NOMO-1 treated with DMSO at 0.1 percent for 48 hours (cell line): ENCODE measurements around the gene NT5C2.

Source experiments
- DNase-seq: peaks from one replicate; lab custom pipeline; 2025; ENCODE audit not compliant: unreplicated experiment; lab: John Stamatoyannopoulos, UW

The NT5C2 gene

DNA sequence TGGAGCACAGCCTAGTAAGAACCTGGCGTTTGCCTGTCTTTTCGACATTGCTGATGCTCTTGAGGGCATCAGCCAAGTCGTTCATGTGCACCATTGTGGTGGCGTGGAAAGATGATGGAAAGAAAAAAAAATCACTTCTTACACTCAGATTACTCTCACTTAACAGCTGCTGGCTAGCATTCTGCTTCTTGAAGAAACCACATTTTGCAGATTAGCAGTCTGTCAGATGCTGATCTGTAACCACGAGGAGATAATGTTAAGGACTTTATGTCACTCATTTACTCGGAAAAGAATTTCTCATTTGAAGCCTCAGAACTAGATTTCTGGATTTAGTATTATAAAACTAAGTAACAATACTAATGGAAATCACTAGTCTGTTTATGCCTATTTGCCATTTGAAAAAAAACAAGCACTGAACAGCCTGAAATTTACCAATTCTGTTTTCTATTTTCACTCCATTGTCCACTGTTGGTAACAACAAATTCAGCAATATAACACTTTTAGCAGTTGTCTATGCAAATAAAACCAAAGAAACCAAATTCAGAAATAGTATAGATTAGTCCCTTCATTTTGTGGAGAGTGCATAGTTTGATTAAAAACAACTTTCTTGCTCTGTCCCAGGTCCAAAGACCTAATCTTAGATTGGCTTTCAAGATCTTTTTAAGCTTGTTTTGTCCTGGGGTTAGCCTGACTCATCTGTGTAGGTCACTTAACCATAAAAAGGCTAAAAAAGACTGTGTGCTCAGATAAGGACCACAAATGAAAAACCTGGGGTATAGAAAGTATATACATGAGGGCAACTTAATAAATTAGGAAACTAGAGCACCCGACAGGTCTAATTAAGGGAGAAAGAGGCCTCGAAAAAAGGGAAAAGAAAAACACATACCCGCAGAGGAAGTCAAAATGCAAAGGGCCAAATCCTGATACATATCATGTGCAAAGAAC, 67.5 kb downstream of the NT5C2 start:
- no peak for DNase-seq

- DNase-seq = no peak
Measured at GRCh38 chr10:103124420-103125096, 68.5 kb downstream of the NT5C2 start.

- DNase-seq = no peak
Measured at GRCh38 chr10:103123282-103124024, 69.6 kb downstream of the NT5C2 start.

- DNase-seq = no peak
Measured at GRCh38 chr10:103120977-103121735, 71.9 kb downstream of the NT5C2 start.

DNA sequence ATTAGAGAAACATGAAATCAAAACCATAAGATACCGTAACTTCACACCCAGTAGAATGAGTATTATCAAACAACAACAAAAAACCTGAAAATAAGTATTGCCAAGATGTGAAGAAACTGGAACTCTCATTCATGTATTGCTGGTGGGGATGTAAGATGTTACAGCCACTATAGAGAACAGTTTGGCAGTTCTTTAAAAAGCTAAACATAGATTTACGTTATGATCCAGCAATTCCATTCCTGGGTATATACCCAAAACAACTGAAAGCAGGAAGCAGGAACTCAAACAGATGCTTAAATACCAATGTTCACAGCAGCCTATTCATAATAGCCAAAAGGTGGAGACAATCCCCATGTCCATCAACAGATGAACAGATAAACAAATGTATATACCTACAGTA, 72.5 kb downstream of the NT5C2 start:
- DNase-seq = no peak

- no peak for DNase-seq
Measured at GRCh38 chr10:103117247-103117646, 75.8 kb downstream of the NT5C2 start.

DNA sequence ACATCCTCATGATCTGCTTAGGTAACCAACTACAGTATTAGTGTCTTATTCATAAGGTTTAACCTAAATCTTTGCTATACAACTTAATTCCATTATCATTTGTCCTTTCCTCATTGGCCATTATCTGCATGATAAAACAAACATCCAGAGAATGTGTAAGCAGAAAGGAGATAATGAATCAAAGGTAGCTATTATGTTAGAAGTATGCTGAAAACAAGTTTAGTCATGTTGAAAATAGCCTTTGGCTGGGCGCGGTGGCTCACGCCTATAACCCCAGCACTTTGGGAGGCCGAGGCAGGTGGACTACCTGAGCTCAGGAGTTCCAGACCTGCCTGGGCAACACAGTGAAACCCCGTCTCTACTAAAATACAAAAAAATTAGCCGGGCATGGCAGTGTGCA, 78.2 kb downstream of the NT5C2 start:
- no peak for DNase-seq

DNA sequence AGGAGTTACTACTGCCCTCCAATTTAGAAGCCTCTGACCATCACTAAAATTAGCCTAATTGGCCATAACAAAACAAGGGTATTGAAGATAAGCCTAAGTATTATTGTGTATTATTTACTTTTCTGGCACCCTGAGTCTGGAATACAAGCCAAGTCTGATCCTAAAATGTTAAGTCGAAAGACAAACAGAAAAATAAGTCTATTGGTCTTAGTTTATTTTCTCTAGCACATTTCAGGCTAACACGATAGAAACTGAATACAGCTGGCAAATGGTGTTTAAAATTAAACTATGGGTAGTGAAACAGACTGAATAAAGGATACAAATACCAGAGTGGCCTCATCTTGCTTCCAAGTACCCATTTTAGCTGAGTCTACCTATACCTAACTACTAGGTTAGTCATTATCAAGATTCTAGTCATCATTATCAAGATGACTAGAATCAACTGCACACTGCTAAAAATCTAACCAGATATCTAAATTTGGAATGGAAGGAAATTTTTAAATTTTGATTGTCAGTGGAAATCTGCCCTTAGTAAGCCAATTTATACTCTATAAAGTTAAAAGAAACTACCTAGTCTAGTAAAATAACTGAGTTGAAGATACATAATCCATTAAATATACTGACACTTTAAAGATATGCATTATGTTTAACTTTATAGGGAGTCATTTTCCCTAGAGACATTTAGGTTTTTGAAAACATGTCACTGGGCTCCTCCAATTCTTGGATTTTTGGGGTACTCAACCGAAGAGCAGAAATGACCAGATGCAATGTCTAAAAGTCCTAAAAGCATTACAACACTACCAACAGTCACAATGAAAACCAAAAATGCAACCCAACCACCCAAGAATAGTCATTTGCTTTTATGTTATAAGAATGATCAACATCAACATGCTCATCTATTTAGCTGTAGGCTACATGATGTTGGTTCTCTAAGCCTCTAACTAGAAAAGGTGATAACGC, 80.9 kb downstream of the NT5C2 start:
- DNase-seq = no peak

- DNase-seq = peak; percentile 29
Measured at GRCh38 chr10:103111031-103111917, 81.8 kb downstream of the NT5C2 start.

DNA sequence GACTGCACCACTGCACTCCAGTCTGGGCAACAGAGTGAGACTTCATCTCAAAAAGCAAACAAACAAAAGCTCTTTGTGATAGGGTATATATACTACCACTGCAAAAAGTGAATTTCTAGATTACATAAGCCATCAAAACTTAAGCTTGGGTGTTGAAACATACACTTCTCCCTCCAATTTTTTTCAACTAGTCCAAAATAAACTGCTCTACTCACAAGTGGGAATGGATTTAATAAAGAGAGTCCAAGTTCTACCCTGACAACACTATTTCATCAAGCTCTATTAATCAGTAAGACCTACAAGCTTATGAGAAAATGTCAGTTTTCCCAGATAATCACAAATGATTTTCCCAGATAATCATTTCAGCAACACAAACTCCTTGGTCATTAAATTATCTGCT, 82.7 kb downstream of the NT5C2 start:
- no peak for DNase-seq

- DNase-seq = no peak
Measured at GRCh38 chr10:103109821-103110220, 83.3 kb downstream of the NT5C2 start.

DNA sequence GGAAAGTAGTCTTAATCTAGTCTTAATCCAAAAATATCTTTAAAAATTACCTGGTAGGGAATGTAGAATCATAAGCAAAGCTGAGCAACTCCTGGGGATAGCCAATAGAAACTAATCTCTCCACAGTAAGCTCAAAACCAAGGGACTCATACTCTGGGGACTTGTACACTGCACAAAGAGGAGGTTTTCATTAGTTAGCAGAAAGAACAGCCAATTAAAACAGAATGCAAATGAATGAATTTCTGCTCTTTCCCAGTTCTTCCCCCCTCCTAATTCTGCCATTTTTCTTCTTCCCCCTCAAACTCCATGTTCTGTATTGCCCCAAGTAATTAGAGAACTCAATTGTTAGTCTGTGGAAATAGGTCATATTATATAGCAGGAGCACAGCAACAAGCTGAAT, 86.5 kb downstream of the NT5C2 start:
- DNase-seq = no peak

DNA sequence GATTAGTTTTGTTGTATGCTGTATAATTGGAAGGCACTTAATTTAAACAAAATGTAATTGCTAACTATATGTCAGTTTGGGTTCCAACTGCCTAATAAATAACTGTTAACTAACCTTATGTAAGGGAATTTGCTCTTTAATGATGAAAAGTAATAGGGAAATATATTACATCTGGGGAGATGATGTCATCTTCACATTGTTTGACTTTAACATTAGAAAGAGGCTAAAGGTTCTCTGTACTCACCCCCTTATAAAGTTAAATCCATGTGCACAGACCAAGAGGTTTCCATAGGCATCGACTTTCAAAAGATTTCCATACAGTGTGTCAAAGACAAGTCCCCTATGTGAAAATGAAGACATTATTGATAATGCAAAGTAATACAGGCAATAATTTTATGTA, 87.6 kb downstream of the NT5C2 start:
- DNase-seq = no peak

GRCh38 chr10:103104721-103105120, 88.4 kb downstream of the NT5C2 start:
- no peak for DNase-seq

DNA sequence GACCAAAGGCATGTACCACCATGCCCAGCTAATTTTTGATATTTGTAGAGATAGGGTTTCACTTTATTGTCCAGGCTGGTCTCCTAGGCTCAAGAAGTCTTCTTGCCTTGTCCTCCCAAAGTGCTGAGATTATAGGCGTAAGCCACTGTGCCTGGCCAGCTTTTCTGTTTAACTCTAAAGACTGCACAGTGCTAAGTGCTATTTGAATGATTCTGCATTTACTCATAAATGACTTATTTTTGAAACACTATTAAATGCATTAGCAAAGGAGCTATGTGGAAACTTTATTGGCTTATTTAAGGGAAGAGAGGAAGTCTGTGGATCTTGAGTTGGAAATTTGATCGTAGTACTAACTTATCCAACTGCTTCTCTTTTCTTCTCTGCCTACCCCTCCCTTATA, 89.1 kb downstream of the NT5C2 start:
- DNase-seq = no peak

DNA sequence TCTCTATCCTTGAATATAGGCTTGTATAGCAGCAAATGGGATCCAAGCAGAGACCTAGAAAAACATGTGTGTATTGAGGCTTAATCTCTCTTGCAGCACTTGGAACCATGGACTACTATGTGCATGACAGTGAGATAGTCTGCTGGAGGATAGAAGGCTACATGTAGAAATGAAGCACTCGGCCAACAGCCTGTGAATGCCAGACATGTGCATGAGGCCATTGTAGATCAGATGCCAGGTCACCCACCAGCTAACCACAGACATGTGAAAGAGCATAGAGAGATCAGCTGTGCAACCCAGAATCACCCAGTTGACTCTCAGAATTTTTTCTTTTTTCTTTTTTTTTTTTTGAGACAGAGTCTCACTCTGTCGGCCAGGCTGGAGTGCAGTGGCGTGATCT, 90.9 kb downstream of the NT5C2 start:
- no peak for DNase-seq

DNA sequence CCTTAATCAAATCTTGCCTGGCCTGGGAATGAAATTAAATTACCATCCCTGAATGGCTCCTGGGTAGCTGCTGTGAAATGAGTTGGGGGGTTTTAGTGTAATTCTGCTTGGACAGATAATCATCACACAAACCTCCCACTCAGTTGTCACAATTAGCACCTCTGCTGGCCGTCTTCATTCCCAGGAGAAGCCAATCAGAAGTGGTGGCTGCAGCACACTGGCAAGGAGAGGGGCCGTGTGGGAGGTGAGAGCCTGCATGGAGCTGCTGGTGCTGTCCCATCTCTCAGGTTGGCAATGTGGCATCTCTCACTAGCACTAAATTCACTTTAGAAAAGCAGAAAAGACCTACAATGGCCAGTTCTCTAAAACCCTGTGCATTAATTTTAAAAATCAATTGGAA, 92.5 kb downstream of the NT5C2 start:
- DNase-seq = no peak

GRCh38 chr10:103098240-103098639, 94.8 kb downstream of the NT5C2 start:
- no peak for DNase-seq

DNA sequence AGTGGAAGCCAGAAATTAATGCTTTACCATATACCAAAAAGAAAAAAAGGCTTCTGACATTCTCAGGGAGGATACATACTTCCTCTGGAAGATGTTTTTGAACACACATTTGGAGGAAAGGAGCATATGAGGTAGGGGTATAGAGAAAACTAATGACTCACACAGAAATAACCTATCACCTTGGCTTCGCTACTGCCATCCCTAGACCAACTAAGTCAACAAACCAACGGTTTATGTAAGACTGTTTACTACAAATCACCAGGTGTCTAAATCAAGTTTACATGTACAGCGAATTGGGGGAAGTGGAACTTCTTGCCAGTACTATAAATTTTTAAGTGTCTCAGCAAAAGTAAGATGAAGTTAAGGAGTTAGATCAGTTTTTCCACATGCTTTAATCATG, 96.9 kb downstream of the NT5C2 start:
- no peak for DNase-seq
